Measurements from ENCODE around the gene ZSCAN16.
"Not testable (repeated sequence)": the region's sequence is repeated elsewhere in the genome, so short reads cannot be mapped to it uniquely, and the experiment has no call there.

ZSCAN16 gene

DNA sequence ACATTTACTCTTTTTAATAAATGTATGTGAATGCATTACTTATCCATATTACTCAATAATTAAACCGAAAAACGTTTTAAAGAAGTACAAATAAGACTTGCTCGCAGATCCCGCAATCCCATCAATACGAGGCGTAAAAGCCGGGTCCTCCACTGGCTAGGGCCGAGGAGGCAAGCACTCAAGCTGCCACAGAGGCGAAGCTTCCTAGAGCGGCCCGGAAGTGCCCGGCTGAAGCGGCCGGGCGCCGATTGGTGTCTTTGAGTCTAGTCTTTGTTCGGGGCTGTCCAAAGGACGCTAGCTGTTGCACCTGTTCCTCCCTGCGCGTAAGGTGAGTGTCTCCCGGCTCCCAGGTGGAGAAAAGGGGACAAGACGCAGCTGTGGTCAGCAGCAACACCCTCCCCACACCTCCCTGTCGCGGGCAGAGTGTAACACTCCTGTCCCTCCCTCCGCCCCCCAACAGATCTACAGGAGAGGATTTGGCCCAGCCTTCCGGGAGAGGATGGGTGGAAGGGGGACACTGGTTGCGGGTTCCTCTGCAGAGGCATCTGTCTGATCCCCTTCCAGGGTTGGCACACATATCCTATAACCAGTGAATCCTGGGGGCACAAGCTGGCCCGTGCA, at the start of gene ZSCAN16:
TSS of gene ZSCAN16 (plus strand) at position 260 of the 621 bp plus-strand sequence. CDS start 835 bp downstream, outside the sequence.
- peak; percentile 63 for DNase-seq (ENCODE audit: low read depth)

GRCh38 chr6:28078050-28078449, 46.4 kb upstream of the ZSCAN16 start:
- DNase-seq (ENCODE audit: low read depth): no peak

DNA sequence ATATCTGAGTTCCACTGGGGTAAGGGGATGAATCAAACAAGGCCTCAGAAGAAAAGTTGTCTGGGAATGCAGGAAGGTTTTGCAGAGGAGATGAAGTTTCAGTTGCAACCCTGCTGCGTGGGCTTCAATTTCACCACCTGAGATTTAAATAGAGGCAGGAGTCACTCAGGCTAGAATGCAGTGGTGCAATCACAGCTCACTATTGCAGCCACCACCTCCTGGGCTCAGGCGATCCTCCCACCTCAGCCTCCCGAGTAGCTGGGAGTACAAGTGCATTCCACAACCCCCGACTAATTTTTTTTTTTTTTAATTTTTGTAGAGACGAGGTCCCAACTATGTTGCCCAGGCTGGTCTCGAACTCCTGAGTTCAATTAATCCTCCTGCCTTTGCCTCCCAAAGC, 45.6 kb upstream of the ZSCAN16 start:
- no peak for DNase-seq (ENCODE audit: low read depth)

- DNase-seq (ENCODE audit: low read depth): not testable (repeated sequence)
Observed at GRCh38 chr6:28080381-28080630, 44.1 kb upstream of the ZSCAN16 start, which contains the start of gene ZNF165. ZNF165 (plus strand) TSS chr6:28080568; CDS start chr6:28085481, 4,913 bp downstream.

GRCh38 chr6:28080631-28081485, 43.6 kb upstream of the ZSCAN16 start:
- peak; percentile 75 for DNase-seq (ENCODE audit: low read depth)

- DNase-seq (ENCODE audit: low read depth): no peak
Observed at GRCh38 chr6:28081486-28081751, 43.0 kb upstream of the ZSCAN16 start.

DNA sequence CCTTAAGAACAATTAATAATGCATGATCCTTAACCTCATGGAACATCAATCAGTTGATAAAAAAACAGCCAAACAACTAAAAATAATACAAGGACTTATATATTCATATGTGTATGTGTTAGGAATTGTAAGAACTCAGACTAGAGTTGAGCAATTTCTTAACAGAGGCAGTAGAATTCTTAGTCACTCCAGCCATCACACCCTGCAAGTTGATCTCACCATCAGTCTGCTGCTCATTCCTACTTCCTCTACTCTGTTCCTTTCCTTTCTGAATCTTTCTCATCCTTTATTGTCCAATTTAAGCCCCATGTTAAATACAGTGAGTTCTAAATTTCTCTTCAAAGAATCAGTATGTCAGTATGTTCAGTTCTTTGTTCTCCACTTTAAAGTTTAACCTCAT, 41.5 kb upstream of the ZSCAN16 start:
- no peak for DNase-seq (ENCODE audit: low read depth)

DNA sequence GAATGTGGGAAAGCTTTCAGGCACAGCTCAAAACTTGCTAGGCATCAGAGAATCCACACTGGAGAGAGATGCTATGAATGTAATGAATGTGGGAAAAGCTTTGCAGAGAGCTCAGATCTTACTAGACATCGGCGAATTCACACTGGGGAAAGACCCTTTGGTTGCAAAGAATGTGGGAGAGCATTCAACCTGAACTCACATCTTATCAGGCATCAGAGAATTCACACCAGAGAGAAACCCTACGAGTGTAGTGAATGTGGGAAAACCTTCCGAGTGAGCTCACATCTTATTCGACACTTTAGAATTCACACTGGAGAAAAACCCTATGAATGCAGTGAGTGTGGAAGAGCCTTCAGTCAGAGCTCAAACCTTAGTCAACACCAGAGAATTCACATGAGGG, 35.4 kb upstream of the ZSCAN16 start:
- no peak for DNase-seq (ENCODE audit: low read depth)

GRCh38 chr6:28090917-28091586, 33.4 kb upstream of the ZSCAN16 start:
- DNase-seq (ENCODE audit: low read depth): no peak

DNA sequence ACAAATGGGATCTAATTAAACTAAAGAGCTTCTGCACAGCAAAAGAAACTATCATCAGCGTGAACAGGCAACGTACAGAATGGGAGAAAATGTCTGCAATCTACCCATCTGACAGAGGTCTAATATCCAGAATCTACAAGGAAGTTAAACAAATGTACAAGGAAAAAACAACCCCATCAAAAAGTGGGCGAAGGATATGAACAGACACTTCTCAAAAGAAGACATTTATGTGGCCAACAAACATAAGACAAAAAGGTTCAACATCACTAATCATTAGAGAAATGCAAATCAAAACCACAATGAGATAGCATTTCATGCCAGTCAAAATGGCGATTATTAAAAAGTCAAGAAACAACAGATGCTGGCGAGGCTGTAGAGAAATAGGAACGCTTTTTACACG, 22.2 kb upstream of the ZSCAN16 start:
- not testable (repeated sequence) for DNase-seq (ENCODE audit: low read depth)

- DNase-seq (ENCODE audit: low read depth): not testable (repeated sequence)
Observed at GRCh38 chr6:28102699-28103098, 21.7 kb upstream of the ZSCAN16 start.

GRCh38 chr6:28104392-28105244, 19.8 kb upstream of the ZSCAN16 start:
- DNase-seq (ENCODE audit: low read depth): peak; percentile 71

- DNase-seq (ENCODE audit: low read depth): no peak
Observed at GRCh38 chr6:28105245-28105639, 19.2 kb upstream of the ZSCAN16 start.

GRCh38 chr6:28107506-28107905, 16.9 kb upstream of the ZSCAN16 start:
- DNase-seq (ENCODE audit: low read depth): no peak

GRCh38 chr6:28111964-28112363, 12.4 kb upstream of the ZSCAN16 start:
- no peak for DNase-seq (ENCODE audit: low read depth)

GRCh38 chr6:28115799-28116198, 8.6 kb upstream of the ZSCAN16 start:
- no peak for DNase-seq (ENCODE audit: low read depth)

- DNase-seq (ENCODE audit: low read depth): no peak
Observed at GRCh38 chr6:28117386-28118050, 6.9 kb upstream of the ZSCAN16 start.

- no peak for DNase-seq (ENCODE audit: low read depth)
Observed at GRCh38 chr6:28118217-28118616, 6.2 kb upstream of the ZSCAN16 start.

DNA sequence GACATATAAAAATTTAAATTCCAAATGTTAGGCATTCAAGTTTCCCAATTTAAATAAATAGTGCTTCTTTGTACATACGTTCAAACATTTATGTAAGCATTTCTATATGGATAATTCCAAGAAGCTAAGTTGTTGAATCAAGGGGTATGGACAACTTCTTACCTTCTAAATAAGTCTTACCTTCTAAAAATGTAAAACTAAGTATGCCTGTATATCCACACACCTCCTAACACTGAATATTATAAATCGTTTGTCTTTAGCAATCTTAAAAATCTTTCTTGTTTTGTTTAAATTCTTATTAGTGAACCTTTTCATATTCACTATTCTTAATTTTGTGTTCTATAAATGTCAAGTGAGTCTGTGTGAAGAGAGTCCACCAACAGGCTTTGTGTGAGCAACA, 2.5 kb upstream of the ZSCAN16 start:
- DNase-seq (ENCODE audit: low read depth): no peak

- not testable (repeated sequence) for DNase-seq (ENCODE audit: low read depth)
Observed at GRCh38 chr6:28122283-28122682, 2.1 kb upstream of the ZSCAN16 start.

DNA sequence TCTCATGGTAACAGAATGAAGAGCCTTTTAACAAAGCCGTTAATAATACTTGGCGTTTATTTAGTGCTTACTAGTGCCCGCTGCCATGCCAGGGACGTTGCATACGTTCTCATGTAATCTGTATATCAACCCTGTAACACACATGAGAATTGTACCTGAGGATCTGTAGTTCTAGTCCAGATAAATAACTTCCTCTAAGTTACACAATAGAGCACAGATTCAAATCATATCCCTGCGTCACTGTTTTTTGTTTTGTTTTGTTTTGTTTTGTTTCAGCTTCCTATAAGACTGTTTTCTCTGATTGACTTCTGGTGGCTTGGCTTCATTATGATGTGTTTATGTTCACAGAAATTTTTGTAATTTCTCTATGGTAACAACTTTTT, 553 bp downstream of the ZSCAN16 start:
- no peak for DNase-seq (ENCODE audit: low read depth)

GRCh38 chr6:28125401-28125800, 992 bp downstream of the ZSCAN16 start:
- DNase-seq (ENCODE audit: low read depth): no peak

Measured in activated T-helper 9 cell treated with anti-CD3 and anti-CD28 coated beads, Interleukin-2, amount 50 U/mL, for 16 hours (primary cell).